PFSK-1 (cell line): ENCODE data around the gene CYFIP2.

Experiments used
- FOXP2 ChIP-seq: optimal IDR thresholded peaks from 2 replicates; pipeline ENCODE3; 2011; ENCODE audit warnings: borderline replicate concordance, control low read depth, inconsistent platforms; ENCODE audit not compliant: insufficient read depth; ENCODE audit errors: extremely low read length, extremely low read depth
- POLR2AphosphoS5 ChIP-seq: IDR thresholded peaks from 2 replicates; pipeline ENCODE4 v1.6.1; 2012; ENCODE audit warnings: low read depth, mild to moderate bottlenecking, control low read depth, low read length, moderate library complexity
- SIN3A ChIP-seq: IDR thresholded peaks from 2 replicates; pipeline ENCODE4 v1.6.1; 2012; ENCODE audit warnings: mild to moderate bottlenecking, low read length, moderate library complexity, borderline replicate concordance; ENCODE audit not compliant: insufficient read depth
- TAF1 ChIP-seq: IDR thresholded peaks from 2 replicates; pipeline ENCODE4 v1.6.1; 2012; ENCODE audit warnings: low read length, control low read depth, borderline replicate concordance; ENCODE audit not compliant: insufficient read depth
- TF ChIP-seq, protein P1 (sequence below), 2 experiments: IDR thresholded peaks; 2 replicates each; pipeline versions ENCODE4 v1.6.1 to v1.8.0; 2011 to 2012; ENCODE audit warnings: low read depth in 2 of 2, low read length in 2 of 2, control low read depth in 1 of 2, inconsistent platforms in 1 of 2, mild to moderate bottlenecking in 1 of 2, moderate library complexity in 1 of 2; ENCODE audit not compliant: insufficient read depth in 1 of 2

CYFIP2 gene

GRCh38 chr5:157328277-157328912 is 62.5 kb downstream of the CYFIP2 start:
- no peak for TF ChIP-seq POLR2AphosphoS5

GRCh38 chr5:157331807-157332206 is 65.9 kb downstream of the CYFIP2 start:
- TF ChIP-seq, protein P1, sequence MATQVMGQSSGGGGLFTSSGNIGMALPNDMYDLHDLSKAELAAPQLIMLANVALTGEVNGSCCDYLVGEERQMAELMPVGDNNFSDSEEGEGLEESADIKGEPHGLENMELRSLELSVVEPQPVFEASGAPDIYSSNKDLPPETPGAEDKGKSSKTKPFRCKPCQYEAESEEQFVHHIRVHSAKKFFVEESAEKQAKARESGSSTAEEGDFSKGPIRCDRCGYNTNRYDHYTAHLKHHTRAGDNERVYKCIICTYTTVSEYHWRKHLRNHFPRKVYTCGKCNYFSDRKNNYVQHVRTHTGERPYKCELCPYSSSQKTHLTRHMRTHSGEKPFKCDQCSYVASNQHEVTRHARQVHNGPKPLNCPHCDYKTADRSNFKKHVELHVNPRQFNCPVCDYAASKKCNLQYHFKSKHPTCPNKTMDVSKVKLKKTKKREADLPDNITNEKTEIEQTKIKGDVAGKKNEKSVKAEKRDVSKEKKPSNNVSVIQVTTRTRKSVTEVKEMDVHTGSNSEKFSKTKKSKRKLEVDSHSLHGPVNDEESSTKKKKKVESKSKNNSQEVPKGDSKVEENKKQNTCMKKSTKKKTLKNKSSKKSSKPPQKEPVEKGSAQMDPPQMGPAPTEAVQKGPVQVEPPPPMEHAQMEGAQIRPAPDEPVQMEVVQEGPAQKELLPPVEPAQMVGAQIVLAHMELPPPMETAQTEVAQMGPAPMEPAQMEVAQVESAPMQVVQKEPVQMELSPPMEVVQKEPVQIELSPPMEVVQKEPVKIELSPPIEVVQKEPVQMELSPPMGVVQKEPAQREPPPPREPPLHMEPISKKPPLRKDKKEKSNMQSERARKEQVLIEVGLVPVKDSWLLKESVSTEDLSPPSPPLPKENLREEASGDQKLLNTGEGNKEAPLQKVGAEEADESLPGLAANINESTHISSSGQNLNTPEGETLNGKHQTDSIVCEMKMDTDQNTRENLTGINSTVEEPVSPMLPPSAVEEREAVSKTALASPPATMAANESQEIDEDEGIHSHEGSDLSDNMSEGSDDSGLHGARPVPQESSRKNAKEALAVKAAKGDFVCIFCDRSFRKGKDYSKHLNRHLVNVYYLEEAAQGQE (IDR thresholded peaks at IDR 0.05; ENCODE audit: insufficient read depth in 1 of 2, low read depth in 2 of 2, low read length in 2 of 2): no peak
- TF ChIP-seq TAF1 (no peak), SIN3A (no peak), FOXP2 (no peak), POLR2AphosphoS5 (no peak)

GRCh38 chr5:157335534-157336422 is 69.9 kb downstream of the CYFIP2 start:
- TF ChIP-seq SIN3A (no peak), FOXP2 (no peak), TAF1 (no peak), POLR2AphosphoS5 (no peak)
- TF ChIP-seq, protein P1 (IDR thresholded peaks at IDR 0.05; ENCODE audit: insufficient read depth in 1 of 2, low read depth in 2 of 2, low read length in 2 of 2): no peak

- TF ChIP-seq, protein P1 (IDR thresholded peaks at IDR 0.05; ENCODE audit: insufficient read depth in 1 of 2, low read depth in 2 of 2, low read length in 2 of 2): no peak
- TF ChIP-seq SIN3A: no peak
- no peak for TF ChIP-seq POLR2AphosphoS5
Observed at GRCh38 chr5:157336423-157336744, 70.5 kb downstream of the CYFIP2 start.

DNA sequence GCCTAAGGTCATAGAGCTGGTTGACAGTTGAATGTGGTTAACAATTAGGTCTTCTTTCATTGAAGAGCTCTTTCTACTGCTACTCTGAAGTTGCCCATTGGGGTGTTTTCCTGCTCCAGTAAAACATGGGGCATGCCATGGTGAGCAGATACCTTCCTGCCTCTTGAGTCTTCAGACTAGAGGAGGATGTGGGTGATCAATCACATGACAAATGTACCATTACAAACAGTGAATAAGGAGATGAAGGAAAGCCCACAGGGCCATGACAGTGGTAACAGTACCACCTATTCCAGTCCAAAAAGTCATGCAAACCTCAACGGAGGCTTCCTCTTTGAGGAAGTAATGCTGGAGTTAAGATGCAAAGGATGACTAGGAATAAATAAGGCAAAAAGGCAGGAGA is 73.5 kb downstream of the CYFIP2 start:
- TF ChIP-seq POLR2AphosphoS5 (no peak), TAF1 (no peak), SIN3A (no peak), FOXP2 (no peak)
- TF ChIP-seq, protein P1 (IDR thresholded peaks at IDR 0.05; ENCODE audit: insufficient read depth in 1 of 2, low read depth in 2 of 2, low read length in 2 of 2): no peak
